HG03060 (cell line): Measurements from ENCODE around the gene SRCIN1.

Source experiments
- ATAC-seq: cut with Tn5 transposase; IDR thresholded peaks from one replicate; pipeline ENCODE4 v1.9.1; 2021; ENCODE audit warnings: low read depth, moderate number of reproducible peaks; ENCODE audit not compliant: unreplicated experiment

The SRCIN1 gene

GRCh38 chr17:38601539-38602351, 4.0 kb downstream of the SRCIN1 start:
- ATAC-seq, result no peak

GRCh38 chr17:38600906-38601305, 4.8 kb downstream of the SRCIN1 start:
- no peak for ATAC-seq

- no peak for ATAC-seq
Observed at GRCh38 chr17:38600416-38600815, 5.3 kb downstream of the SRCIN1 start.

GRCh38 chr17:38599398-38599856, 6.3 kb downstream of the SRCIN1 start:
- no peak for ATAC-seq

GRCh38 chr17:38598995-38599394, 6.8 kb downstream of the SRCIN1 start:
- no peak for ATAC-seq

- no peak for ATAC-seq
Observed at GRCh38 chr17:38598536-38598935, 7.2 kb downstream of the SRCIN1 start.

GRCh38 chr17:38597375-38597774, 8.4 kb downstream of the SRCIN1 start:
- ATAC-seq, result no peak

- ATAC-seq, result no peak
Observed at GRCh38 chr17:38596651-38597050, 9.1 kb downstream of the SRCIN1 start.

GRCh38 chr17:38595892-38596291, 9.9 kb downstream of the SRCIN1 start:
- ATAC-seq, result no peak

- ATAC-seq, result no peak
Observed at GRCh38 chr17:38594152-38594551, 11.6 kb downstream of the SRCIN1 start.

- ATAC-seq, result no peak
Observed at GRCh38 chr17:38592487-38592886, 13.3 kb downstream of the SRCIN1 start.

- no peak for ATAC-seq
Observed at GRCh38 chr17:38591759-38592241, 14.0 kb downstream of the SRCIN1 start.

GRCh38 chr17:38590988-38591758, 14.6 kb downstream of the SRCIN1 start:
- no peak for ATAC-seq

GRCh38 chr17:38589462-38590114, 16.2 kb downstream of the SRCIN1 start:
- ATAC-seq, result no peak

GRCh38 chr17:38588788-38589174, 17.0 kb downstream of the SRCIN1 start:
- ATAC-seq, result no peak

- ATAC-seq, result no peak
Observed at GRCh38 chr17:38587947-38588787, 17.6 kb downstream of the SRCIN1 start.

- no peak for ATAC-seq
Observed at GRCh38 chr17:38587203-38587602, 18.5 kb downstream of the SRCIN1 start.

- ATAC-seq, result no peak
Observed at GRCh38 chr17:38586788-38587187, 19.0 kb downstream of the SRCIN1 start.

GRCh38 chr17:38585918-38586529, 19.7 kb downstream of the SRCIN1 start:
- no peak for ATAC-seq
